Measurements from ENCODE around the gene FBXO28. TPM values are rescaled to one million over a fixed set of nuclear protein-coding genes. Genes with fewer than 3 reads are reported as not detected.
A peak's percentile ranks its signal among the peaks of the same experiment; 100 is the strongest.

Gene FBXO28
- polyA plus RNA-seq, 1 of the 3 experiments (the other 2 are of a cell fraction): 8.1 TPM

DNA sequence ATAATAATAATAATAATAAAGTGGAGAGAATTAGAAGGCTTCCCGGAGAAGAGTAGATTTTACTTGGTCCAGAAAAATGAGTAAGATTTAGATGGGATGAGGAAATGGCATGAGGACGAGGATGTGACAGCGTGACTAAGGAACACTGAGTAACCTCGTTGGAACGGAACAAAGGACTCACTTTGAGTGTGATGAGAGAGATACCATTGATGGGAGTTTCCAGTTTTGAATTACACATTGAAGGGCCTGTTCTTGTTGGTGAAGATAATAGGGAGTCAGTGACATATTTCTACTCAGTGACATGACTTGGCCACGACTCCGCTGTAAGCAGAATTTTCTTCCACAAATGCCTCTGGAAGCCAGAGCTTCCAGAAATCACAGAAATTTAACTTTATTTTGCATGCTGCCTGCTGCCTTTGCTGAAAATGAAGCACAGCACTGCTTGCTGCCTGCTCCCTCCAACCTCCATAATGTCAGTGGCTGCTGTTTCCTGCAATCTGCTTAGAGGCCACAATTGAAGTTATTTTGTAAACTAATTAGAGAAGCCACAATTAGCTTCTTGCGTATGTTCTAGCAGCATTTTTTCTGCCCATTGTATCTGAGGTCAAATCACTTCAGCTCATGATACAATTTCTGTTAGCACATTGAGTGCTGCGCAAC lies 33.7 kb upstream of the FBXO28 start:
- Histone ChIP-seq H3K9me3 (no peaks in the 10 kb centered on the region), H3K9ac (no peak overlapping the region), H4K20me1 (ENCODE audit: insufficient read depth) (no peaks in the 10 kb centered on the region), H3K9me2 (no peaks in the 10 kb centered on the region), H2AFZ (ENCODE audit: low read depth) (peak overlapping the region; percentile 71; the same call in 1 of the 2 replicates), H3K27ac (ENCODE audit: low read depth in 2 of 2, low read length in 1 of 2) (no peak overlapping the region; a peak in 1 of 4 replicates), H3K27me3 (ENCODE audit: insufficient read depth) (no peaks in the 10 kb centered on the region), H3K4me3 (ENCODE audit: low read depth in 2 of 2, low read length in 1 of 2) (no peak overlapping the region), H3K79me2 (ENCODE audit: insufficient read depth) (no peaks in the 10 kb centered on the region), H3F3A (replicated peaks; ENCODE audit: insufficient read depth) (no peaks in the 10 kb centered on the region), H3K4me1 (ENCODE audit: control insufficient read depth in 1 of 2, insufficient read depth in 2 of 2, low read depth in 1 of 2, low read length in 1 of 2) (no peaks in the 10 kb centered on the region), H3K36me3 (replicated peaks in 1 of 2; ENCODE audit: control insufficient read depth in 1 of 2, insufficient read depth in 2 of 2, low read length in 1 of 2) (no peaks in the 10 kb centered on the region), H3K4me2 (no peak overlapping the region)
- ChIA-PET CTCF (interaction anchor here (1.8 kb wide), 1 partner anchor 29 kb away, joined by 6 read pairs; no protein-coding TSS in a partner anchor), POLR2A (no interaction called here)
- TF ChIP-seq FOSL2 (IDR thresholded peaks at IDR 0.05; ENCODE audit: borderline replicate concordance, low read depth) (no peak), TCF12 (IDR thresholded peaks at IDR 0.05) (no peak), RXRA (IDR thresholded peaks at IDR 0.05; ENCODE audit: borderline replicate concordance, low read depth) (no peak), ELF1 (IDR thresholded peaks at IDR 0.05) (no peak)
- TF ChIP-seq, protein P1, sequence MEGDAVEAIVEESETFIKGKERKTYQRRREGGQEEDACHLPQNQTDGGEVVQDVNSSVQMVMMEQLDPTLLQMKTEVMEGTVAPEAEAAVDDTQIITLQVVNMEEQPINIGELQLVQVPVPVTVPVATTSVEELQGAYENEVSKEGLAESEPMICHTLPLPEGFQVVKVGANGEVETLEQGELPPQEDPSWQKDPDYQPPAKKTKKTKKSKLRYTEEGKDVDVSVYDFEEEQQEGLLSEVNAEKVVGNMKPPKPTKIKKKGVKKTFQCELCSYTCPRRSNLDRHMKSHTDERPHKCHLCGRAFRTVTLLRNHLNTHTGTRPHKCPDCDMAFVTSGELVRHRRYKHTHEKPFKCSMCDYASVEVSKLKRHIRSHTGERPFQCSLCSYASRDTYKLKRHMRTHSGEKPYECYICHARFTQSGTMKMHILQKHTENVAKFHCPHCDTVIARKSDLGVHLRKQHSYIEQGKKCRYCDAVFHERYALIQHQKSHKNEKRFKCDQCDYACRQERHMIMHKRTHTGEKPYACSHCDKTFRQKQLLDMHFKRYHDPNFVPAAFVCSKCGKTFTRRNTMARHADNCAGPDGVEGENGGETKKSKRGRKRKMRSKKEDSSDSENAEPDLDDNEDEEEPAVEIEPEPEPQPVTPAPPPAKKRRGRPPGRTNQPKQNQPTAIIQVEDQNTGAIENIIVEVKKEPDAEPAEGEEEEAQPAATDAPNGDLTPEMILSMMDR (IDR thresholded peaks at IDR 0.05): no peak
- WGBS (ENCODE audit: low lambda C conversion rate): 52% methylated on average over 9 of the region's 9 CpGs
- no peak for DNase-seq

DNA sequence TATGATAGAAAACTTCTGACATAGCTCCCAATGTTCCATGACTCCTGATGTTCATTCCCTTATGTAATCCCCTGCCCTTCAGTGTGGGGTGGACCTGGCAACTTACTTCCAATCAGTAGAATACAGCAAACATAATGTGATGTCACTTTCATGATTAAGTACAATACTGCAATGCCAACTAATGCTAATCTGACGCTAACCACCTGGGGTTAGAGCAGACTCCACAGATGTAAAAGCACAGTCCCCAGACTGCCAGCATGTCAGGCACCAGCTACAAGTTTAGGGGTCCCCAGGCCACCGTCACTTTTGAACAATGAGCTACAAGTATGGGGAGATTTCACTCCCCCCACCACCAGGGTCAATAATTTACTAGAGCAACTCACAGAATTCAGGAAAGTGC lies 32.3 kb upstream of the FBXO28 start:
- DNase-seq: peak; percentile 16
- CTCF ChIA-PET: interaction anchor here (1.2 to 1.8 kb wide), 2 partner anchors 17 to 31 kb away, joined by 3 to 6 read pairs; no protein-coding TSS in a partner anchor
- Histone ChIP-seq H3K4me1 (ENCODE audit: control insufficient read depth in 1 of 2, insufficient read depth in 2 of 2, low read depth in 1 of 2, low read length in 1 of 2) (no peaks in the 10 kb centered on the region), H3K9me3 (no peaks in the 10 kb centered on the region), H3F3A (replicated peaks; ENCODE audit: insufficient read depth) (no peaks in the 10 kb centered on the region), H3K79me2 (ENCODE audit: insufficient read depth) (no peaks in the 10 kb centered on the region), H4K20me1 (ENCODE audit: insufficient read depth) (no peaks in the 10 kb centered on the region), H3K36me3 (replicated peaks in 1 of 2; ENCODE audit: control insufficient read depth in 1 of 2, insufficient read depth in 2 of 2, low read length in 1 of 2) (no peaks in the 10 kb centered on the region), H3K4me3 (ENCODE audit: low read depth in 2 of 2, low read length in 1 of 2) (no peak overlapping the region), H2AFZ (ENCODE audit: low read depth) (no peak overlapping the region), H3K4me2 (no peak overlapping the region), H3K9ac (no peak overlapping the region), H3K9me2 (no peaks in the 10 kb centered on the region), H3K27ac (ENCODE audit: low read depth in 2 of 2, low read length in 1 of 2) (no peak overlapping the region), H3K27me3 (ENCODE audit: insufficient read depth) (no peaks in the 10 kb centered on the region)
- WGBS (ENCODE audit: low lambda C conversion rate): 71% methylated on average over 2 of the region's 2 CpGs
- POLR2A ChIA-PET: no interaction called here
- TF ChIP-seq, protein P2, sequence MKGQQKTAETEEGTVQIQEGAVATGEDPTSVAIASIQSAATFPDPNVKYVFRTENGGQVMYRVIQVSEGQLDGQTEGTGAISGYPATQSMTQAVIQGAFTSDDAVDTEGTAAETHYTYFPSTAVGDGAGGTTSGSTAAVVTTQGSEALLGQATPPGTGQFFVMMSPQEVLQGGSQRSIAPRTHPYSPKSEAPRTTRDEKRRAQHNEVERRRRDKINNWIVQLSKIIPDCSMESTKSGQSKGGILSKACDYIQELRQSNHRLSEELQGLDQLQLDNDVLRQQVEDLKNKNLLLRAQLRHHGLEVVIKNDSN (IDR thresholded peaks at IDR 0.05; ENCODE audit: borderline replicate concordance, low read depth): no peak
- TF ChIP-seq TCF12 (IDR thresholded peaks at IDR 0.05): no peak
- TF ChIP-seq EP300 (IDR thresholded peaks at IDR 0.05; ENCODE audit: borderline replicate concordance in 1 of 2, low read depth in 1 of 2, low read length in 1 of 2): no peak
- TF ChIP-seq, protein P3, sequence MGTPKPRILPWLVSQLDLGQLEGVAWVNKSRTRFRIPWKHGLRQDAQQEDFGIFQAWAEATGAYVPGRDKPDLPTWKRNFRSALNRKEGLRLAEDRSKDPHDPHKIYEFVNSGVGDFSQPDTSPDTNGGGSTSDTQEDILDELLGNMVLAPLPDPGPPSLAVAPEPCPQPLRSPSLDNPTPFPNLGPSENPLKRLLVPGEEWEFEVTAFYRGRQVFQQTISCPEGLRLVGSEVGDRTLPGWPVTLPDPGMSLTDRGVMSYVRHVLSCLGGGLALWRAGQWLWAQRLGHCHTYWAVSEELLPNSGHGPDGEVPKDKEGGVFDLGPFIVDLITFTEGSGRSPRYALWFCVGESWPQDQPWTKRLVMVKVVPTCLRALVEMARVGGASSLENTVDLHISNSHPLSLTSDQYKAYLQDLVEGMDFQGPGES (IDR thresholded peaks at IDR 0.05; ENCODE audit: low read depth, low read length): no peak
- TF ChIP-seq RFX5 (IDR thresholded peaks at IDR 0.05; ENCODE audit: low read length): no peak
- TF ChIP-seq, protein P4, sequence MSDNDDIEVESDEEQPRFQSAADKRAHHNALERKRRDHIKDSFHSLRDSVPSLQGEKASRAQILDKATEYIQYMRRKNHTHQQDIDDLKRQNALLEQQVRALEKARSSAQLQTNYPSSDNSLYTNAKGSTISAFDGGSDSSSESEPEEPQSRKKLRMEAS (IDR thresholded peaks at IDR 0.05; ENCODE audit: low read depth): no peak
- TF ChIP-seq GABPA (IDR thresholded peaks at IDR 0.05; ENCODE audit: low read depth): no peak
- TF ChIP-seq, protein P5, sequence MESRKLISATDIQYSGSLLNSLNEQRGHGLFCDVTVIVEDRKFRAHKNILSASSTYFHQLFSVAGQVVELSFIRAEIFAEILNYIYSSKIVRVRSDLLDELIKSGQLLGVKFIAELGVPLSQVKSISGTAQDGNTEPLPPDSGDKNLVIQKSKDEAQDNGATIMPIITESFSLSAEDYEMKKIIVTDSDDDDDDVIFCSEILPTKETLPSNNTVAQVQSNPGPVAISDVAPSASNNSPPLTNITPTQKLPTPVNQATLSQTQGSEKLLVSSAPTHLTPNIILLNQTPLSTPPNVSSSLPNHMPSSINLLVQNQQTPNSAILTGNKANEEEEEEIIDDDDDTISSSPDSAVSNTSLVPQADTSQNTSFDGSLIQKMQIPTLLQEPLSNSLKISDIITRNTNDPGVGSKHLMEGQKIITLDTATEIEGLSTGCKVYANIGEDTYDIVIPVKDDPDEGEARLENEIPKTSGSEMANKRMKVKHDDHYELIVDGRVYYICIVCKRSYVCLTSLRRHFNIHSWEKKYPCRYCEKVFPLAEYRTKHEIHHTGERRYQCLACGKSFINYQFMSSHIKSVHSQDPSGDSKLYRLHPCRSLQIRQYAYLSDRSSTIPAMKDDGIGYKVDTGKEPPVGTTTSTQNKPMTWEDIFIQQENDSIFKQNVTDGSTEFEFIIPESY (IDR thresholded peaks at IDR 0.05; ENCODE audit: borderline replicate concordance, low read depth): no peak
- TF ChIP-seq TAF1 (IDR thresholded peaks at IDR 0.05; ENCODE audit: borderline replicate concordance, low read depth, low read length): no peak
- TF ChIP-seq, protein P6, sequence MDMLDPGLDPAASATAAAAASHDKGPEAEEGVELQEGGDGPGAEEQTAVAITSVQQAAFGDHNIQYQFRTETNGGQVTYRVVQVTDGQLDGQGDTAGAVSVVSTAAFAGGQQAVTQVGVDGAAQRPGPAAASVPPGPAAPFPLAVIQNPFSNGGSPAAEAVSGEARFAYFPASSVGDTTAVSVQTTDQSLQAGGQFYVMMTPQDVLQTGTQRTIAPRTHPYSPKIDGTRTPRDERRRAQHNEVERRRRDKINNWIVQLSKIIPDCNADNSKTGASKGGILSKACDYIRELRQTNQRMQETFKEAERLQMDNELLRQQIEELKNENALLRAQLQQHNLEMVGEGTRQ (IDR thresholded peaks at IDR 0.05; ENCODE audit: borderline replicate concordance, low read depth, low read length): no peak
- TF ChIP-seq FOXJ3 (CRISPR knock-in tag; IDR thresholded peaks at IDR 0.05): no peak
- TF ChIP-seq GATA2 (CRISPR knock-in tag; IDR thresholded peaks at IDR 0.05): no peak

Measured in SK-N-SH (cell line).